Liver (tissue), 9 donors: ENCODE measurements around the gene CDK5. TPM values are rescaled to one million over a fixed set of nuclear protein-coding genes. Genes with fewer than 3 reads are reported as not detected.

ENCODE experiments used
- DNase-seq: peaks from one replicate; pipeline ENCODE4 v3.0.0-alpha.2; 2017; ENCODE audit warnings: low spot score
- H3K27ac ChIP-seq, 2 donors: one replicate each; pipeline ENCODE4 v1.7.0; 2013; ENCODE audit warnings: inconsistent platforms in 2 of 2, low read length in 2 of 2, control low read depth in 1 of 2, low read depth in 1 of 2, mild to moderate bottlenecking in 1 of 2
- H3K27me3 ChIP-seq, 4 donors: one replicate each; pipeline versions ENCODE4 v1.6.1 to v1.7.0; 2013; ENCODE audit warnings: low read length in 3 of 4, inconsistent platforms in 1 of 4, mild to moderate bottlenecking in 1 of 4, moderate library complexity in 1 of 4; ENCODE audit not compliant: control insufficient read depth in 4 of 4, insufficient read depth in 4 of 4
- H3K36me3 ChIP-seq, 4 donors: one replicate each; pipeline versions ENCODE4 v1.6.1 to v1.7.0; 2013; ENCODE audit warnings: low read length in 3 of 4, mild to moderate bottlenecking in 3 of 4, low read depth in 1 of 4, moderate library complexity in 1 of 4; ENCODE audit not compliant: control insufficient read depth in 4 of 4, insufficient read depth in 3 of 4
- H3K4me1 ChIP-seq, 4 donors: one replicate each; pipeline versions ENCODE4 v1.6.1 to v1.7.0; 2013; ENCODE audit warnings: low read length in 3 of 4, mild to moderate bottlenecking in 3 of 4, moderate library complexity in 1 of 4; ENCODE audit not compliant: control insufficient read depth in 4 of 4, insufficient read depth in 4 of 4
- H3K4me3 ChIP-seq, 3 donors: one replicate each; pipeline versions ENCODE4 v1.6.1 to v1.7.0; 2013; ENCODE audit warnings: low read length in 3 of 3, control low read depth in 1 of 3, low read depth in 1 of 3, mild to moderate bottlenecking in 1 of 3
- H3K9ac ChIP-seq, 2 donors: one replicate each; pipeline ENCODE4 v1.7.0; 2013; ENCODE audit warnings: low read length in 2 of 2, mild to moderate bottlenecking in 2 of 2, moderate library complexity in 2 of 2, control low read depth in 1 of 2, low read depth in 1 of 2
- H3K9me3 ChIP-seq, 4 donors: one replicate each; pipeline versions ENCODE4 v1.6.1 to v1.7.0; 2013; ENCODE audit warnings: low read length in 3 of 4; ENCODE audit not compliant: control insufficient read depth in 4 of 4
- ATF3 ChIP-seq: IDR thresholded peaks from 2 replicates; pipeline ENCODE4 v1.6.1; 2016; ENCODE audit warnings: antibody characterized with exemption
- CTCF ChIP-seq: fragments of 150-350 bp; IDR thresholded peaks from 2 replicates; pipeline ENCODE4 v1.5.1; 2017; ENCODE audit warnings: improper control_type of control experiment, low read depth, low read length; ENCODE audit not compliant: missing input control
- EGR1 ChIP-seq, 2 donors: IDR thresholded peaks; 2 replicates each; pipeline ENCODE4 v1.6.1; 2016 to 2018; ENCODE audit warnings: antibody characterized with exemption in 2 of 2, low read depth in 2 of 2
- FOXA1 ChIP-seq: IDR thresholded peaks from 2 replicates; pipeline ENCODE4 v1.6.1; 2016; ENCODE audit warnings: antibody characterized with exemption
- FOXA2 ChIP-seq: IDR thresholded peaks from 2 replicates; pipeline ENCODE4 v1.6.1; 2016; ENCODE audit warnings: antibody characterized with exemption
- GABPA ChIP-seq, 2 donors: IDR thresholded peaks in 1 of 2; conservative IDR thresholded peaks in 1 of 2; 2 replicates each; pipeline ENCODE4 v1.6.1; 2016; ENCODE audit warnings: antibody characterized with exemption in 2 of 2, mild to moderate bottlenecking in 1 of 2, moderate library complexity in 1 of 2
- HNF4A ChIP-seq, 2 donors: conservative IDR thresholded peaks; 2 replicates each; pipeline ENCODE4 v1.6.1; 2016; ENCODE audit warnings: antibody characterized with exemption in 2 of 2, mild to moderate bottlenecking in 2 of 2
- HNF4G ChIP-seq: IDR thresholded peaks from 2 replicates; pipeline ENCODE4 v1.6.1; 2016; ENCODE audit warnings: antibody characterized with exemption
- JUND ChIP-seq, 2 donors: IDR thresholded peaks; 2 replicates each; pipeline ENCODE4 v1.6.1; 2016; ENCODE audit warnings: antibody characterized with exemption in 2 of 2
- MAX ChIP-seq: IDR thresholded peaks from 2 replicates; pipeline ENCODE4 v1.6.1; 2016; ENCODE audit warnings: antibody characterized with exemption
- NR2F2 ChIP-seq: IDR thresholded peaks from 2 replicates; pipeline ENCODE4 v1.6.1; 2016; ENCODE audit warnings: antibody characterized with exemption
- RAD21 ChIP-seq, 2 donors: IDR thresholded peaks; 2 replicates each; pipeline ENCODE4 v1.6.1; 2016; ENCODE audit warnings: antibody characterized with exemption in 2 of 2, mild to moderate bottlenecking in 2 of 2
- RXRA ChIP-seq, 2 donors: IDR thresholded peaks; 2 replicates each; pipeline ENCODE4 v1.6.1; 2017 to 2018; ENCODE audit warnings: antibody characterized with exemption in 2 of 2, mild to moderate bottlenecking in 1 of 2
- SP1 ChIP-seq: IDR thresholded peaks from 2 replicates; pipeline ENCODE4 v1.6.1; 2018; ENCODE audit warnings: antibody characterized with exemption, mild to moderate bottlenecking
- TAF1 ChIP-seq: conservative IDR thresholded peaks from 2 replicates; pipeline ENCODE4 v1.6.1; 2016; ENCODE audit warnings: antibody characterized with exemption, mild to moderate bottlenecking
- YY1 ChIP-seq: IDR thresholded peaks from 2 replicates; pipeline ENCODE4 v1.6.1; 2016; ENCODE audit warnings: antibody characterized with exemption, mild to moderate bottlenecking
- ZBTB33 ChIP-seq: IDR thresholded peaks from 2 replicates; pipeline ENCODE4 v1.6.1; 2016; ENCODE audit warnings: antibody characterized with exemption
- WGBS: extraction: QIAGEN DNeasy Blood & Tissue Kit; methylation state at CpG from one replicate; pipeline ENCODE4 v1.1.7; 2013; 5-methylcytosine and 5-hydroxymethylcytosine counted together
- polyA plus RNA-seq, 2 donors: library from polyadenylated mRNA; stranded (reverse) in 1 of 2; unstranded in 1 of 2; fragments of 200-250 nt in 1 of 2; fragments of >200 nt in 1 of 2; fragmentation: Nextera tagmentation in 1 of 2; extraction: Ambion mirVana in 1 of 2; gene quantifications; one replicate each; pipeline versions ENCODE4 v1.2.1 to v1.2.3, GENCODE V29; 2013 to 2015
- total RNA-seq, 2 donors: library from RNA; depleted of rRNA; stranded (reverse); fragments of >200 nt; gene quantifications; one replicate each; pipeline ENCODE4 v1.2.3, GENCODE V29; 2014
- TF ChIP-seq, protein P1 (sequence below): IDR thresholded peaks from 2 replicates; pipeline ENCODE4 v1.6.1; 2016; ENCODE audit warnings: antibody characterized with exemption, mild to moderate bottlenecking
- donor health status: healthy.
- donor health status: healthy.
- donor health status: healthy.
- donor health status: healthy.
- donor health status: healthy.

Gene CDK5
- total and polyA plus RNA-seq, 4 donors = 4.0 to 9.0 (median 7.4) TPM

- peak overlapping the region; percentile 29 to 80 (median 54) for H3K4me3 ChIP-seq
- no peak overlapping the region for H3K9ac ChIP-seq
- TF ChIP-seq, protein P1, sequence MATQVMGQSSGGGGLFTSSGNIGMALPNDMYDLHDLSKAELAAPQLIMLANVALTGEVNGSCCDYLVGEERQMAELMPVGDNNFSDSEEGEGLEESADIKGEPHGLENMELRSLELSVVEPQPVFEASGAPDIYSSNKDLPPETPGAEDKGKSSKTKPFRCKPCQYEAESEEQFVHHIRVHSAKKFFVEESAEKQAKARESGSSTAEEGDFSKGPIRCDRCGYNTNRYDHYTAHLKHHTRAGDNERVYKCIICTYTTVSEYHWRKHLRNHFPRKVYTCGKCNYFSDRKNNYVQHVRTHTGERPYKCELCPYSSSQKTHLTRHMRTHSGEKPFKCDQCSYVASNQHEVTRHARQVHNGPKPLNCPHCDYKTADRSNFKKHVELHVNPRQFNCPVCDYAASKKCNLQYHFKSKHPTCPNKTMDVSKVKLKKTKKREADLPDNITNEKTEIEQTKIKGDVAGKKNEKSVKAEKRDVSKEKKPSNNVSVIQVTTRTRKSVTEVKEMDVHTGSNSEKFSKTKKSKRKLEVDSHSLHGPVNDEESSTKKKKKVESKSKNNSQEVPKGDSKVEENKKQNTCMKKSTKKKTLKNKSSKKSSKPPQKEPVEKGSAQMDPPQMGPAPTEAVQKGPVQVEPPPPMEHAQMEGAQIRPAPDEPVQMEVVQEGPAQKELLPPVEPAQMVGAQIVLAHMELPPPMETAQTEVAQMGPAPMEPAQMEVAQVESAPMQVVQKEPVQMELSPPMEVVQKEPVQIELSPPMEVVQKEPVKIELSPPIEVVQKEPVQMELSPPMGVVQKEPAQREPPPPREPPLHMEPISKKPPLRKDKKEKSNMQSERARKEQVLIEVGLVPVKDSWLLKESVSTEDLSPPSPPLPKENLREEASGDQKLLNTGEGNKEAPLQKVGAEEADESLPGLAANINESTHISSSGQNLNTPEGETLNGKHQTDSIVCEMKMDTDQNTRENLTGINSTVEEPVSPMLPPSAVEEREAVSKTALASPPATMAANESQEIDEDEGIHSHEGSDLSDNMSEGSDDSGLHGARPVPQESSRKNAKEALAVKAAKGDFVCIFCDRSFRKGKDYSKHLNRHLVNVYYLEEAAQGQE = peak; percentile 26
- TF ChIP-seq TAF1 (no peak), MAX (peak; percentile 78), HNF4A (conservative IDR thresholded peaks at IDR 0.05) (peak; percentile 43 to 50), CTCF (peak; percentile 10), JUND (IDR thresholded peaks at IDR 0.05) (no peak), RXRA (IDR thresholded peaks at IDR 0.05) (peak; percentile 38 to 45), RAD21 (IDR thresholded peaks at IDR 0.05) (no peak), YY1 (peak; percentile 80), ATF3 (peak; percentile 31), SP1 (peak; percentile 44), GABPA (IDR thresholded peaks at IDR 0.05 in 1 of 2, conservative IDR thresholded peaks at IDR 0.05 in 1 of 2) (peak in 1 of 2 donors; percentile 10), EGR1 (IDR thresholded peaks at IDR 0.05; ENCODE audit: low read depth in 2 of 2) (peak in 1 of 2 donors; percentile 45), NR2F2 (no peak), FOXA2 (no peak), ZBTB33 (no peak), FOXA1 (no peak), HNF4G (no peak)
- H3K9me3 ChIP-seq = no peaks in the 10 kb centered on the region
- no peaks in the 10 kb centered on the region for H3K27me3 ChIP-seq
- H3K36me3 ChIP-seq = peaks cover 7 to 22% (median 22%) of the 10 kb centered on the region in 4 donors
- H3K27ac ChIP-seq = peak overlapping the region; percentile 67 to 88
- H3K4me1 ChIP-seq = peaks cover 13 to 59% (median 44%) of the 10 kb centered on the region in 4 donors
- 26% methylated on average over 43 of the region's 43 CpGs for whole genome bisulfite sequencing
- DNase-seq = peak; percentile 77
These were observed 4.9 kb upstream of the CDK5 start for GRCh38 chr7:151062399-151063211.
